Measurements from ENCODE around the gene MIDN.

Gene MIDN

GRCh38 chr19:1220976-1221903 is 27.1 kb upstream of the MIDN start:
- DNase-seq, result peak; percentile 61 to 74 (median 62)

GRCh38 chr19:1221904-1222255 is 26.5 kb upstream of the MIDN start:
- DNase-seq, result no peak

- no peak for DNase-seq
These were observed 26.0 kb upstream of the MIDN start for GRCh38 chr19:1222394-1222793.

- DNase-seq, result peak in 2 of 3 donors; percentile 31 to 61
These were observed 25.1 kb upstream of the MIDN start for GRCh38 chr19:1223018-1223855.

GRCh38 chr19:1224047-1224825 is 24.1 kb upstream of the MIDN start:
- DNase-seq, result no peak

- no peak for DNase-seq
These were observed 23.5 kb upstream of the MIDN start for GRCh38 chr19:1224847-1225246.

- DNase-seq, result peak; percentile 42 to 59 (median 55)
These were observed 22.8 kb upstream of the MIDN start for GRCh38 chr19:1225440-1226226.

GRCh38 chr19:1226227-1226518 is 22.2 kb upstream of the MIDN start:
- no peak for DNase-seq

GRCh38 chr19:1226522-1227303 is 21.7 kb upstream of the MIDN start:
- DNase-seq, result no peak

- DNase-seq, result no peak
These were observed 20.9 kb upstream of the MIDN start for GRCh38 chr19:1227304-1228054.

- no peak for DNase-seq
These were observed 20.0 kb upstream of the MIDN start for GRCh38 chr19:1228161-1228957.

- no peak for DNase-seq
These were observed 19.1 kb upstream of the MIDN start for GRCh38 chr19:1229056-1229923.

- DNase-seq, result no peak
These were observed 18.2 kb upstream of the MIDN start for GRCh38 chr19:1229924-1230782.

GRCh38 chr19:1230783-1231489 is 17.4 kb upstream of the MIDN start:
- no peak for DNase-seq

GRCh38 chr19:1231729-1232637 is 16.4 kb upstream of the MIDN start:
- no peak for DNase-seq

GRCh38 chr19:1232652-1233072 is 15.7 kb upstream of the MIDN start:
- DNase-seq, result peak; percentile 52 to 71 (median 54)

Data from suppressor macrophage treated with lipopolysaccharide for 1 hour (primary cell).